ENCODE data around the gene MAN2C1. TPM values are rescaled to one million over a fixed set of nuclear protein-coding genes. Genes with fewer than 3 reads are reported as not detected.

MAN2C1 gene
- total and polyA plus RNA-seq, 9 of the 15 experiments (the other 6 are each of a cell fraction or from before 2014, with no cell fraction given) = 2.0 to 141 (median 39.9) TPM

- no peak for ATAC-seq
- H4K20me1 ChIP-seq (replicated peaks; ENCODE audit: control insufficient read depth, insufficient read depth, low read length) = peaks cover 10% of the 10 kb centered on the region
- no TSS peak for BruUV-seq (replicated peaks)
- no peak overlapping the region for H3K4me2 ChIP-seq (ENCODE audit: insufficient read depth, low read length)
- WGBS (ENCODE audit: insufficient coverage, low coverage, missing lambda C conversion rate) = 86% methylated on average over 6 of the region's 6 CpGs
- peaks cover 12 to 25% of the 10 kb centered on the region in 2 experiments; a peak in 4 of 5 replicates for H3K4me1 ChIP-seq (replicated peaks in 1 of 2; ENCODE audit: control insufficient read depth in 2 of 2, insufficient read depth in 2 of 2, low read length in 2 of 2)
- TF ChIP-seq DIDO1 (tag; IDR thresholded peaks at IDR 0.05; ENCODE audit: low read depth) (no peak), NRF1 (conservative IDR thresholded peaks at IDR 0.05 in 1 of 2, IDR thresholded peaks at IDR 0.05 in 1 of 2) (no peak), DMBX1 (CRISPR knock-in tag; IDR thresholded peaks at IDR 0.05; ENCODE audit: borderline replicate concordance) (no peak), HIVEP1 (CRISPR knock-in tag; IDR thresholded peaks at IDR 0.05) (no peak), SAP30 (IDR thresholded peaks at IDR 0.05; ENCODE audit: borderline replicate concordance, insufficient read depth, low read depth, low read length, poor library complexity, severe bottlenecking) (no peak), MEF2A (IDR thresholded peaks at IDR 0.05; ENCODE audit: control insufficient read depth, low read depth, low read length) (no peak), GTF2A2 (tag; IDR thresholded peaks at IDR 0.05) (no peak), FOXK1 (CRISPR knock-in tag; IDR thresholded peaks at IDR 0.05; ENCODE audit: borderline replicate concordance) (no peak), CBFB (CRISPR knock-in tag; IDR thresholded peaks at IDR 0.05) (no peak), TAF7 (tag; IDR thresholded peaks at IDR 0.05) (no peak), CBX8 (IDR thresholded peaks at IDR 0.05; ENCODE audit: borderline replicate concordance, extremely low read depth, low read depth, low read length, poor library complexity, severe bottlenecking) (no peak), ZNF324 (CRISPR knock-in tag; IDR thresholded peaks at IDR 0.05) (no peak), NR2F6 (CRISPR knock-in tag; IDR thresholded peaks at IDR 0.05) (no peak), POLR3G (IDR thresholded peaks at IDR 0.05; ENCODE audit: extremely low read depth, insufficient read length, insufficient replicate concordance) (no peak), PREB (CRISPR knock-in tag; IDR thresholded peaks at IDR 0.05) (no peak), KDM1A (IDR thresholded peaks at IDR 0.05) (no peak), CHCHD3 (CRISPR knock-in tag; IDR thresholded peaks at IDR 0.05) (no peak), NFATC3 (IDR thresholded peaks at IDR 0.05) (no peak), MAFG (tag; conservative IDR thresholded peaks at IDR 0.05) (no peak)
- FAIRE-seq = no peak
- no peak overlapping the region for H3K9ac ChIP-seq (ENCODE audit: insufficient read depth in 1 of 2, low read depth in 2 of 2, low read length in 2 of 2)
- in situ Hi-C loops (cut with MboI) = loop anchor here (5.0 kb wide), 1 partner anchor 312 kb away; no protein-coding TSS in a partner anchor
- peaks cover 21% of the 10 kb centered on the region for H3K79me2 ChIP-seq (ENCODE audit: control insufficient read depth, insufficient read depth, low read length)
- CTCF ChIA-PET (ENCODE audit: low intra/inter-chr PET ratio) = no interaction called here
- peaks cover 83% of the 10 kb centered on the region; the same call in 2 of the 3 replicates for H3K36me3 ChIP-seq (ENCODE audit: control insufficient read depth, insufficient read depth, low read length)
- intact Hi-C loops (cut with micrococcal nuclease) = no loop called here
- H2AFZ ChIP-seq (ENCODE audit: low read depth, low read length) = no peak overlapping the region
- H3K9me3 ChIP-seq (replicated peaks; ENCODE audit: control insufficient read depth, insufficient read depth, low read depth, low read length) = no peaks in the 10 kb centered on the region
- H3K27ac ChIP-seq (ENCODE audit: extremely low read depth, low read depth, low read length) = no peak overlapping the region
- POLR2A ChIA-PET = interaction anchor here (1.0 kb wide), 1 partner anchor 184 kb away, joined by 3 read pairs; no protein-coding TSS in a partner anchor
- peaks cover 3% of the 10 kb centered on the region for H3K9me1 ChIP-seq (ENCODE audit: control insufficient read depth, insufficient read depth, low read length)
- no peak for DNase-seq (ENCODE audit: extremely low read depth in 1 of 4, low spot score in 3 of 4)
- H3K27me3 ChIP-seq (ENCODE audit: control insufficient read depth in 2 of 2, insufficient read depth in 2 of 2, low read length in 2 of 2) = no peaks in the 10 kb centered on the region
- H3K4me3 ChIP-seq = no peak overlapping the region
These were observed 3.5 kb downstream of the MAN2C1 start for GRCh38 chr15:75364881-75365280.
